ENCODE results near the gene SNRPD2. TPM values are rescaled to one million over a fixed set of nuclear protein-coding genes. Genes with fewer than 3 reads are reported as not detected.

Gene SNRPD2
- total RNA-seq (100 to 1,000 TPM in 5 of 6 donors, 10 to 100 TPM in 1; 77.6 to 141 (median 133) TPM), polyA plus RNA-seq (100 to 1,000 TPM; 125 to 183 TPM)

DNA sequence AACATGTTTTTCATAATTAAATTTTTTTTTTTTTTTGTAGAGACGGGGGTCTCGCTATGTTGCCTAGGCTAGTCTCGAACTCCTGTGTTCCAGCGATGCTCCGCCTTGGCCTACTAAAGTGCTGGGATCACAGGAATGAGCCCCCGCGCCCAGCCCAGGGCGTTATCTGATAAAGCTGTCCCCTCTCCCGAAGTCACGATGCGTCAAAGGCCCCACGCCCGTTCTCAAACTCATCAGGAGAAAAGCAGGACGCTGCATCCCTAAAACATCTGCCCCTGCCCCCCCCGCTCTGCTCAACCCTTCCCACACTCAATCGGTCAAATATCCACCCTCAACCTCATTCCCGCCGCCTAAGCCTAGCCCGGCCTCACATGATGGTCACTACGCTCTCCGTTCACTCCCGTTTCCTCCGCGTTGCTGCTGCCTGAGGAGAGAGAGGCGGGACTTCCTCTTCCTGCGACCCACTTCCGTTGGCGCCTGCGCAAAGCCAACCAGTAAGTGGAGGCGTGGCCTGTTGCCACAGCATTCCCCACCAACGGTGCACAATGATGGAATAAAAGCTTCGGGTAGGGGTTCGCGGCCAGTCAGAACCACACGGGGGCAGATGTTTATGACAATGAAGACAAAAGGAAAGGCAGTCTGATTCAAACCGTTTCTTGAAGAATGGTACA lies at the start of gene SNRPD2:
Gene SNRPD2, minus strand, starts transcription at position 438 of the 671 bp plus-strand sequence. Its CDS starts 65 bp downstream, at position 373.
- peaks cover 0 to 6% (median 0%) of the 10 kb centered on the region in 3 donors for H3K4me1 ChIP-seq
- H3K9me3 ChIP-seq = no peaks in the 10 kb centered on the region
- intact Hi-C loops (cut with DNase I) = no loop called here
- peak within 1 kb of the TSS; percentile 65 to 92 (median 70) for H3K4me3 ChIP-seq
- FAIRE-seq = peak; percentile 74
- peak; percentile 78 to 89 (median 82) for ATAC-seq
- peak; percentile 91 to 97 (median 93) for DNase-seq
- peak within 1 kb of the TSS; percentile 81 to 94 (median 86) for H3K27ac ChIP-seq
- no peaks in the 10 kb centered on the region for H3K27me3 ChIP-seq
- TF ChIP-seq CTCF (IDR thresholded peaks at IDR 0.05) = no peak
- peaks cover 0 to 24% (median 6%) of the 10 kb centered on the region in 3 donors for H3K36me3 ChIP-seq
- WGBS, 2 donors = 1% methylated on average over 36 of the region's 36 CpGs

- no peaks in the 10 kb centered on the region for H3K36me3 ChIP-seq
- H3K4me1 ChIP-seq = no peaks in the 10 kb centered on the region
- H3K27me3 ChIP-seq = no peaks in the 10 kb centered on the region
- H3K27ac ChIP-seq = no peak overlapping the region
- FAIRE-seq = no peak
- WGBS, 2 donors = 75 to 87% methylated on average over 10 of the region's 10 CpGs
- TF ChIP-seq CTCF (IDR thresholded peaks at IDR 0.05) = no peak
- no peaks in the 10 kb centered on the region for H3K9me3 ChIP-seq
- H3K4me3 ChIP-seq = no peak overlapping the region
- no peak for DNase-seq
- intact Hi-C loops (cut with DNase I) = no loop called here
- no peak for ATAC-seq
Observed at GRCh38 chr19:45739498-45740439, 48.0 kb upstream of the SNRPD2 start.

- ATAC-seq (no peak), DNase-seq (peak in 3 of 6 donors; percentile 18 to 74 (median 52)), FAIRE-seq (no peak)
- 89 to 90% methylated on average over 57 to 59 of the region's 59 CpGs for WGBS, 2 donors
- Histone ChIP-seq H3K4me1 (peaks cover 4 to 10% (median 8%) of the 10 kb centered on the region in 3 donors), H3K27me3 (no peaks in the 10 kb centered on the region), H3K27ac (no peak within 1 kb of the TSS), H3K4me3 (no peak within 1 kb of the TSS), H3K9me3 (no peaks in the 10 kb centered on the region), H3K36me3 (no peaks in the 10 kb centered on the region)
- intact Hi-C loops (cut with DNase I) = no loop called here
- TF ChIP-seq CTCF (IDR thresholded peaks at IDR 0.05) = no peak
Observed at GRCh38 chr19:45733160-45733810, 41.5 kb upstream of the SNRPD2 start, which contains the start of gene MEIOSIN. TSS of gene MEIOSIN (plus strand) at chr19:45733439. CDS start at chr19:45735377, 1,938 bp downstream.

- Histone ChIP-seq H3K27me3 (no peaks in the 10 kb centered on the region), H3K9me3 (no peaks in the 10 kb centered on the region), H3K4me1 (peaks cover 4 to 10% (median 8%) of the 10 kb centered on the region in 3 donors), H3K27ac (peak within 1 kb of the TSS in 2 of 4 donors; percentile 57 to 63), H3K36me3 (no peaks in the 10 kb centered on the region), H3K4me3 (peak within 1 kb of the TSS; percentile 44 to 77 (median 58))
- FAIRE-seq = peak; percentile 95
- WGBS, 2 donors = 0 to 1% methylated on average over 48 of the region's 48 CpGs
- TF ChIP-seq CTCF (IDR thresholded peaks at IDR 0.05) = no peak
- intact Hi-C loops (cut with DNase I) = no loop called here
- peak; percentile 95 to 99 (median 98) for ATAC-seq
- peak; percentile 88 to 98 (median 98) for DNase-seq
Observed at GRCh38 chr19:45730368-45731288, 38.9 kb upstream of the SNRPD2 start, which contains the start of gene FBXO46. TSS of gene FBXO46 (minus strand) at chr19:45730896. CDS start at chr19:45713495, 17,401 bp downstream.

All from pancreas (tissue), 10 donors.